ENCODE data around the gene SCYGR6.

GRCh38 chr2:227687189-227687588 is 37.4 kb downstream of the SCYGR6 start:
- no peak for TF ChIP-seq CTCF (IDR thresholded peaks at IDR 0.05; ENCODE audit: low read depth, low read length)
- no peak for TF ChIP-seq POLR2A (IDR thresholded peaks at IDR 0.05; ENCODE audit: extremely low read depth, insufficient read length)

Measured in NB4 (cell line).